AG04450 (cell line): ENCODE results near the gene LZTS3. TPM values are rescaled to one million over a fixed set of nuclear protein-coding genes. Genes with fewer than 3 reads are reported as not detected.

Experiments
- CTCF ChIA-PET: fragments of 300-600, 350-600 bp; formaldehyde crosslinking; extraction: SDS; loops from one replicate; lab custom pipeline; 2022; ENCODE audit warnings: antibody characterized with exemption, inconsistent platforms; lab: Charles Lee
- POLR2A ChIA-PET: fragments of 350-600 bp; formaldehyde crosslinking; extraction: SDS; loops from one replicate; lab custom pipeline; 2021; ENCODE audit warnings: antibody characterized with exemption, inconsistent platforms; lab: Yijun Ruan, JAX
- DNase-seq: peaks from one replicate; pipeline ENCODE4 v3.0.0-alpha.2; 2011; ENCODE audit warnings: low read depth, low spot score
- H3K27ac ChIP-seq: one replicate; pipeline ENCODE4 v1.5.1; 2012; ENCODE audit warnings: low read depth, low read length, control low read depth
- H3K27me3 ChIP-seq: one replicate; pipeline ENCODE4 v1.6.0; 2012; ENCODE audit warnings: low read length; ENCODE audit not compliant: control insufficient read depth, insufficient read depth
- H3K4me3 ChIP-seq: 2 replicates; pipeline ENCODE4 v1.5.1; 2011; ENCODE audit warnings: mild to moderate bottlenecking, low read depth, low read length, control low read depth
- H3K9me3 ChIP-seq: 2 replicates; pipeline ENCODE4 v1.5.1; 2012; ENCODE audit warnings: low read length; ENCODE audit not compliant: control insufficient read depth, insufficient read depth
- polyA plus RNA-seq: library from polyadenylated mRNA; depleted of rRNA; stranded (reverse); fragments of >200 nt; gene quantifications from 2 replicates; pipeline ENCODE4 v1.2.3, GENCODE V29; 2011
- TF ChIP-seq, protein P1 (sequence below): IDR thresholded peaks from 2 replicates; pipeline ENCODE4 v1.5.1; 2011; ENCODE audit warnings: low read depth, low read length, control low read depth, inconsistent platforms

The LZTS3 gene
- polyA plus RNA-seq, 1 experiment, result 2.0 TPM

DNA sequence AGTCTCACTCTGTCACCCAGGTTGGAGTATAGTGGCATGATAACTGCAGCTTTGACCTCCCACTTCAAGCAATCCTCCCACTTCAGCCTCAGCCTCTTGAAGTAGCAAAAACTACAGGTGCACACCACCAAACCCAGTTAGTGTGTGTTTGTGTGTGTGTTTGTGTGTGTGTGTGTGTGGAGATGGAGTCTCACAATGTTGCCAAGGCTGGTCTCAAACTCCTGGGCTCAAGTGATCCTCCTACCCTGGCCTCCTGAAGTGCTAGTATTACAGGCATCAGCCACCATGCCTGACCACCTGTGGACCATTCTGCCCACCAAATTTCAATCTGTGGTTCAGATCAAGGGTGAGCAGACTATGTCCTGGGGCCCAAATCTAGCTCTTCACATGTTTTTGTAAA, 22.4 kb downstream of the LZTS3 start:
- POLR2A ChIA-PET, result interaction anchor here (1.5 kb wide), 1 partner anchor 9 kb away, joined by 3 read pairs; the partner anchor contains the start of genes FASTKD5 and UBOX5
- CTCF ChIA-PET, result no interaction called here
- H3K9me3 ChIP-seq, result no peaks in the 10 kb centered on the region
- TF ChIP-seq, protein P1, sequence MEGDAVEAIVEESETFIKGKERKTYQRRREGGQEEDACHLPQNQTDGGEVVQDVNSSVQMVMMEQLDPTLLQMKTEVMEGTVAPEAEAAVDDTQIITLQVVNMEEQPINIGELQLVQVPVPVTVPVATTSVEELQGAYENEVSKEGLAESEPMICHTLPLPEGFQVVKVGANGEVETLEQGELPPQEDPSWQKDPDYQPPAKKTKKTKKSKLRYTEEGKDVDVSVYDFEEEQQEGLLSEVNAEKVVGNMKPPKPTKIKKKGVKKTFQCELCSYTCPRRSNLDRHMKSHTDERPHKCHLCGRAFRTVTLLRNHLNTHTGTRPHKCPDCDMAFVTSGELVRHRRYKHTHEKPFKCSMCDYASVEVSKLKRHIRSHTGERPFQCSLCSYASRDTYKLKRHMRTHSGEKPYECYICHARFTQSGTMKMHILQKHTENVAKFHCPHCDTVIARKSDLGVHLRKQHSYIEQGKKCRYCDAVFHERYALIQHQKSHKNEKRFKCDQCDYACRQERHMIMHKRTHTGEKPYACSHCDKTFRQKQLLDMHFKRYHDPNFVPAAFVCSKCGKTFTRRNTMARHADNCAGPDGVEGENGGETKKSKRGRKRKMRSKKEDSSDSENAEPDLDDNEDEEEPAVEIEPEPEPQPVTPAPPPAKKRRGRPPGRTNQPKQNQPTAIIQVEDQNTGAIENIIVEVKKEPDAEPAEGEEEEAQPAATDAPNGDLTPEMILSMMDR, result no peak
- no peak overlapping the region for H3K27ac ChIP-seq
- no peak overlapping the region for H3K4me3 ChIP-seq
- no peak for DNase-seq
- H3K27me3 ChIP-seq, result no peaks in the 10 kb centered on the region

DNA sequence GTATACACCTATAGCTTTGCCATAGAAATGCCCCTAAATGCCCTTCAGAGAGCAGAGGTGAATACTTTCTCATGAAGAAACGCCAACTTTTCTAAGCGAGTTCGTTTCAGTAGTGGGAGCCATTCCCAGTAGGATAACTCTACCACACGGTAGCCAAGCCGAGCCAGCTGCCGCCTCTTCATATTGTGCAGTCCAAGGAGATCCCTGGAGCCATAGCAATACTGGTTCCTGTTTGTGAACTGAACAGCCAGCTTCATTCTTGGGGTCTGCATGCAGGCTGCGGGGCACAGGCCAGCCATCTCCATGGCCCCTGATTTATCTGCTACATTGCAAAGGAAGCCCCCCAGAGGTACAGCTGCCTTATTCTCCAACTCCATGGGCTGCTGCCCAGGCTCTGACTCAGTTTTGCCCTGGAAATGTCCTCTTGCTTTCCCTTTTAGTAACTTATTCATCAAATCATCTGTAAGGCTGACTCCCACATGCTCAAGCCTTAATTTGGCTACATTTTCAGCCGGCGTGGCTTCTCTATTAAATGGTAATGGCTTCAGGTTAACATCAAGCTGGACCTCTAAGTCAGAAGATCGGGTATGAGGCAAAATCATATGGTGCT, 26.5 kb downstream of the LZTS3 start:
- H3K4me3 ChIP-seq, result no peak overlapping the region
- TF ChIP-seq, protein P1, result no peak
- no peak overlapping the region for H3K27ac ChIP-seq
- CTCF ChIA-PET, result interaction anchor here (0.6 kb wide), 1 partner anchor 9 kb away, joined by 3 read pairs; no protein-coding TSS in a partner anchor
- no peak for DNase-seq
- no peaks in the 10 kb centered on the region for H3K9me3 ChIP-seq
- no peaks in the 10 kb centered on the region for H3K27me3 ChIP-seq
- POLR2A ChIA-PET, result no interaction called here

DNA sequence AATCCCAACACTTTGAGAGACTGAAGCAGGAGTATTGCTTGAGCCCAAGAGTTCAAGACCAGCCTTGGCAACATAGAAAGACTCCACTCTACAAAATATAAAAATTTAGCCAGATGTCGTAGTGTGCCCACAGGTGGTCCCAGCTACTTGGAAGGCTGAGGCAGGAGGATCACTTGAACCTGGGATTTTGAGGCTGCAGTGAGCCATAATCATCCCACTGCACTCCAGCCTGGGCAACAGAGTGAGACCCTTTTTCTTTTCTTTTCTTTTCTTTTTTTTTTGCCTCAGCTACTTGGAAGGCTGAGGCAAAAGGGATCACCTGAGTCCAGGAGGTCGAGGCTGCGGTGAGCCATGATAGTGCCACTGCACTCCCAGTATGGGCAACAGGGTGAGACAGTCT, 31.6 kb downstream of the LZTS3 start:
- TF ChIP-seq, protein P1, result no peak
- Histone ChIP-seq H3K4me3 (no peak overlapping the region), H3K27ac (no peak overlapping the region), H3K27me3 (no peaks in the 10 kb centered on the region), H3K9me3 (no peaks in the 10 kb centered on the region)
- POLR2A ChIA-PET, result no interaction called here
- no peak for DNase-seq
- CTCF ChIA-PET, result no interaction called here

DNA sequence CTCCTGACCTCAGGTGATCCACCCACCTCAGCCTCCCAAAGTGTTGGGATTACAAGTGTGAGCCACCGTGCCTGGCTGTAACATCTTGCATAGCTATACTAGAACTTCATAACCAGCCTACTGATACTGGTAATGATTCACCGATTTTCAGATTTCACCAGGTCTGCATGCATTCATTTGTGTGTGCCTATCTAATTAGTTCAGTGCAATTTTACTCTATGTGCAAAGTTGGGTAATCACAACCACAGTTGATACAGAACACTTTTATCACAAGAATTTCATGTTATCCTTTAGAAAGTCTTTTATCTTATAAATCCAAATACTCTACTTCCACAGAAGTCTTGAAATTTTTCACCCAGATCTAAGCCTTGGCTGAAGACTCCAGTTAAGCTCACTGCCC, 35.9 kb downstream of the LZTS3 start:
- CTCF ChIA-PET, result interaction anchor here (0.6 kb wide), 1 partner anchor 9 kb away, joined by 3 read pairs; no protein-coding TSS in a partner anchor
- POLR2A ChIA-PET, result no interaction called here
- H3K9me3 ChIP-seq, result no peaks in the 10 kb centered on the region
- H3K4me3 ChIP-seq, result no peak overlapping the region
- DNase-seq, result no peak
- no peaks in the 10 kb centered on the region for H3K27me3 ChIP-seq
- H3K27ac ChIP-seq, result no peak overlapping the region
- TF ChIP-seq, protein P1, result no peak

DNA sequence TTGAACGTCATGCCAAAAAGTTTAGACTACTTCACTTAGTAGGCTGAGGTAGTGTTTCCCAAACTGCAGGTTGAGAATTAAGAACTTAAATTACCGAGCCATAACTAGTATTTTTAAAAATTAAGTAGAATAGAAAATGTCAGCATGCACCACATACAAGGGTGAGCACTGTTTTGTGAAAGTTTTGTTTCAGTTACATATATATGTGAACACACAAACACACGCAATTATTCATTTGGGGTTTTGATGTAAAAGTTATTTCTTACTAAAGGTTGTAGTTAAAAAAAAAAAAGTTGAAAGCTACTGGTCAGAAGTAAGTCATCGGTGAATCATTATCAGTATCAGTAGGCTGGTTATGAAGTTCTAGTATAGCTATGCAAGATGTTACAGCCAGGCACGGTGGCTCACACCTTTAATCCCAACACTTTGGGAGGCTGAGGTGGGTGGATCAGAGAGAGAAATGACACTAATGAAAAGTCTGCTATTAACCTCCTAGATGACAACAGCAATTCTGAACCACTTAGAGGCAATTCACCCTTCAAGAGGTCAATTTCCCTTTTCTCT, 37.8 kb downstream of the LZTS3 start:
- Histone ChIP-seq H3K27ac (no peak overlapping the region), H3K27me3 (no peaks in the 10 kb centered on the region), H3K9me3 (no peaks in the 10 kb centered on the region), H3K4me3 (no peak overlapping the region)
- ChIA-PET CTCF (no interaction called here), POLR2A (no interaction called here)
- TF ChIP-seq, protein P1, result no peak
- DNase-seq, result no peak
